HepG2 (cell line): ENCODE results near the gene FABP2. TPM values are rescaled to one million over a fixed set of nuclear protein-coding genes. Genes with fewer than 3 reads are reported as not detected.

Experiments used
- GTF3A ChIP-seq: sonication (generic); formaldehyde crosslinking; conservative IDR thresholded peaks from 2 replicates; pipeline ENCODE4 v1.4.0; 2020; ENCODE audit warnings: mild to moderate bottlenecking, missing genetic modification reagents
- KLF12 ChIP-seq: sonication (generic); formaldehyde crosslinking; IDR thresholded peaks from 2 replicates; pipeline ENCODE4 v1.4.0; 2020; ENCODE audit warnings: missing genetic modification reagents, borderline replicate concordance
- NFIC ChIP-seq: IDR thresholded peaks from 2 replicates; pipeline ENCODE4 v1.6.1; 2012; ENCODE audit warnings: mild to moderate bottlenecking, low read length, inconsistent platforms
- RERE ChIP-seq: IDR thresholded peaks from 2 replicates; pipeline ENCODE4 v1.6.1; 2016; ENCODE audit warnings: low read depth, missing genetic modification reagents, missing compliant biosample characterization
- SOX5 ChIP-seq: IDR thresholded peaks from 2 replicates; pipeline ENCODE4 v1.6.1; 2016; ENCODE audit warnings: borderline replicate concordance
- SP1 ChIP-seq, 2 experiments: fragments of 450-650 bp in 1 of 2; sonication (generic) in 1 of 2; formaldehyde crosslinking in 1 of 2; IDR thresholded peaks; 2 replicates each; pipeline versions ENCODE4 v1.4.0 to v1.6.1; 2016 to 2020; ENCODE audit warnings: missing genetic modification reagents in 1 of 2
- SPEN ChIP-seq: sonication (generic); formaldehyde crosslinking; IDR thresholded peaks from 2 replicates; pipeline ENCODE4 v1.5.1; 2020; ENCODE audit warnings: low read depth, mild to moderate bottlenecking, missing genetic modification reagents
- TEF ChIP-seq: sonication (generic); formaldehyde crosslinking; IDR thresholded peaks from 2 replicates; pipeline ENCODE4 v1.5.0; 2020; ENCODE audit warnings: missing genetic modification reagents
- TRIM22 ChIP-seq: fragments of 450-650 bp; IDR thresholded peaks from 2 replicates; pipeline ENCODE4 v1.6.1; 2017
- ZHX2 ChIP-seq, 2 experiments: sonication (generic) in 1 of 2; formaldehyde crosslinking in 1 of 2; IDR thresholded peaks; 2 replicates each; pipeline versions ENCODE4 v1.6.1 to v1.9.0; 2014 to 2022; ENCODE audit warnings: antibody characterized with exemption in 1 of 2, borderline replicate concordance in 1 of 2, inconsistent platforms in 1 of 2, low read depth in 1 of 2, missing genetic modification reagents in 1 of 2
- ZNF207 ChIP-seq: fragments of 450-650 bp; IDR thresholded peaks from 2 replicates; pipeline ENCODE4 v1.6.1; 2016; ENCODE audit warnings: antibody characterized with exemption, borderline replicate concordance
- ZNF33B ChIP-seq: sonication (generic); formaldehyde crosslinking; IDR thresholded peaks from 2 replicates; pipeline ENCODE4 v1.5.1; 2020; ENCODE audit warnings: mild to moderate bottlenecking, missing genetic modification reagents
- polyA plus RNA-seq, 8 experiments: library from polyadenylated mRNA; depleted of rRNA in 3 of 8; stranded (reverse) in 7 of 8; unstranded in 1 of 8; fragments of >200 nt; fragmentation: Illumina TruSeq in 4 of 8; extraction: Trizol in 4 of 8; gene quantifications; 2 replicates each; pipeline versions ENCODE4 v1.2.1 to v1.2.3, GENCODE V29; 2011 to 2016; ENCODE audit warnings: low read depth in 4 of 8, missing spikeins in 1 of 8, mixed read lengths in 1 of 8; ENCODE audit not compliant: insufficient read depth in 1 of 8
- total RNA-seq, 5 experiments: library from RNA; depleted of rRNA; stranded (reverse); fragments of >200 nt; fragmentation: Illumina TruSeq; extraction: Trizol; gene quantifications; 2 replicates each; pipeline ENCODE4 v1.2.3, GENCODE V29; 2016; ENCODE audit warnings: low read depth in 1 of 5
- TF ChIP-seq, protein P1 (sequence below): sonication (generic); formaldehyde crosslinking; conservative IDR thresholded peaks from 2 replicates; pipeline ENCODE4 v1.8.0; 2022; ENCODE audit warnings: mild to moderate bottlenecking, moderate library complexity, missing genetic modification reagents

FABP2 gene
- total and polyA plus RNA-seq, 2 of the 13 experiments (the other 11 are each of a cell fraction or from before 2014, with no cell fraction given), result 0.78 to 1.2 TPM

- TF ChIP-seq ZHX2 (IDR thresholded peaks at IDR 0.05; ENCODE audit: low read depth), result no peak
- TF ChIP-seq ZHX2 (CRISPR knock-in tag; IDR thresholded peaks at IDR 0.05; ENCODE audit: borderline replicate concordance), result no peak
- no peak for TF ChIP-seq GTF3A
- TF ChIP-seq ZNF207, result no peak
- 0 out of 2 replicates have a peak, but pooled peaks have one; percentile 6 for TF ChIP-seq SOX5 (CRISPR knock-in tag)
- TF ChIP-seq NFIC, result peak; percentile 30; the same call in 1 of the 2 replicates
- TF ChIP-seq TRIM22, result no peak
- TF ChIP-seq SP1 (IDR thresholded peaks at IDR 0.05), result no peak
- no peak for TF ChIP-seq SP1 (CRISPR knock-in tag; IDR thresholded peaks at IDR 0.05)
- no peak for TF ChIP-seq SPEN (CRISPR knock-in tag)
- TF ChIP-seq, protein P1, sequence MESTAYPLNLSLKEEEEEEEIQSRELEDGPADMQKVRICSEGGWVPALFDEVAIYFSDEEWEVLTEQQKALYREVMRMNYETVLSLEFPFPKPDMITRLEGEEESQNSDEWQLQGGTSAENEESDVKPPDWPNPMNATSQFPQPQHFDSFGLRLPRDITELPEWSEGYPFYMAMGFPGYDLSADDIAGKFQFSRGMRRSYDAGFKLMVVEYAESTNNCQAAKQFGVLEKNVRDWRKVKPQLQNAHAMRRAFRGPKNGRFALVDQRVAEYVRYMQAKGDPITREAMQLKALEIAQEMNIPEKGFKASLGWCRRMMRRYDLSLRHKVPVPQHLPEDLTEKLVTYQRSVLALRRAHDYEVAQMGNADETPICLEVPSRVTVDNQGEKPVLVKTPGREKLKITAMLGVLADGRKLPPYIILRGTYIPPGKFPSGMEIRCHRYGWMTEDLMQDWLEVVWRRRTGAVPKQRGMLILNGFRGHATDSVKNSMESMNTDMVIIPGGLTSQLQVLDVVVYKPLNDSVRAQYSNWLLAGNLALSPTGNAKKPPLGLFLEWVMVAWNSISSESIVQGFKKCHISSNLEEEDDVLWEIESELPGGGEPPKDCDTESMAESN, result no peak
- no peak for TF ChIP-seq KLF12 (CRISPR knock-in tag)
- TF ChIP-seq ZNF33B (CRISPR knock-in tag), result no peak
- TF ChIP-seq RERE, result no peak
- TF ChIP-seq TEF, result no peak
Measured at GRCh38 chr4:119290598-119290997, 31.3 kb downstream of the FABP2 start (continued).
